Measurements from ENCODE around the gene BCAS3.
"Not testable (repeated sequence)": the region's sequence is repeated elsewhere in the genome, so short reads cannot be mapped to it uniquely, and the experiment has no call there.

Gene BCAS3

GRCh38 chr17:60993497-60993896, 315.8 kb downstream of the BCAS3 start:
- TF ChIP-seq, protein P1, sequence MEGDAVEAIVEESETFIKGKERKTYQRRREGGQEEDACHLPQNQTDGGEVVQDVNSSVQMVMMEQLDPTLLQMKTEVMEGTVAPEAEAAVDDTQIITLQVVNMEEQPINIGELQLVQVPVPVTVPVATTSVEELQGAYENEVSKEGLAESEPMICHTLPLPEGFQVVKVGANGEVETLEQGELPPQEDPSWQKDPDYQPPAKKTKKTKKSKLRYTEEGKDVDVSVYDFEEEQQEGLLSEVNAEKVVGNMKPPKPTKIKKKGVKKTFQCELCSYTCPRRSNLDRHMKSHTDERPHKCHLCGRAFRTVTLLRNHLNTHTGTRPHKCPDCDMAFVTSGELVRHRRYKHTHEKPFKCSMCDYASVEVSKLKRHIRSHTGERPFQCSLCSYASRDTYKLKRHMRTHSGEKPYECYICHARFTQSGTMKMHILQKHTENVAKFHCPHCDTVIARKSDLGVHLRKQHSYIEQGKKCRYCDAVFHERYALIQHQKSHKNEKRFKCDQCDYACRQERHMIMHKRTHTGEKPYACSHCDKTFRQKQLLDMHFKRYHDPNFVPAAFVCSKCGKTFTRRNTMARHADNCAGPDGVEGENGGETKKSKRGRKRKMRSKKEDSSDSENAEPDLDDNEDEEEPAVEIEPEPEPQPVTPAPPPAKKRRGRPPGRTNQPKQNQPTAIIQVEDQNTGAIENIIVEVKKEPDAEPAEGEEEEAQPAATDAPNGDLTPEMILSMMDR (IDR thresholded peaks at IDR 0.05; ENCODE audit: insufficient read depth, low read depth, low read length, missing control alignments) = no peak
- no peak for DNase-seq (ENCODE audit: low read depth)
- H3K4me3 ChIP-seq (ENCODE audit: low read depth, low read length) = no peak overlapping the region

DNA sequence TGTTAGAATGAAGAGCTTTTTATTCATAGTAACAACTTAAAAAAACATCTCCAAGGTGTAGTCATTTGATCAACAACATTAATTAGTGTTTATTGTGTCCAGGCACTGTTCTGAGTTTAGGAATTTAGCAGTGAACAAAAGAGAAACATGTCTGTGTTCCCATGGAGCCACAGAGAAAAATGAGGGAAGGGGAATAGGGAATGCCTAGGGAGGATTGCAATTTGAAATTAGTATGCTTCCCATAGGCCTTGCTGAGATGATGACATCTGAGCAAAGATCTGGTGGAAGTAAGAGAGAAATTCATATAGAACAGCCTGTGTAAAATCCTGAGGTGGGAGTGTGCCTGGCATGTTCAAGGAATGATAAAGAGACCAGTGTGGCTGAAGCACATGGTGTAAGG, 318.0 kb downstream of the BCAS3 start:
- no peak for DNase-seq (ENCODE audit: low read depth)
- TF ChIP-seq, protein P1 (IDR thresholded peaks at IDR 0.05; ENCODE audit: insufficient read depth, low read depth, low read length, missing control alignments) = no peak
- no peak overlapping the region for H3K4me3 ChIP-seq (ENCODE audit: low read depth, low read length)

DNA sequence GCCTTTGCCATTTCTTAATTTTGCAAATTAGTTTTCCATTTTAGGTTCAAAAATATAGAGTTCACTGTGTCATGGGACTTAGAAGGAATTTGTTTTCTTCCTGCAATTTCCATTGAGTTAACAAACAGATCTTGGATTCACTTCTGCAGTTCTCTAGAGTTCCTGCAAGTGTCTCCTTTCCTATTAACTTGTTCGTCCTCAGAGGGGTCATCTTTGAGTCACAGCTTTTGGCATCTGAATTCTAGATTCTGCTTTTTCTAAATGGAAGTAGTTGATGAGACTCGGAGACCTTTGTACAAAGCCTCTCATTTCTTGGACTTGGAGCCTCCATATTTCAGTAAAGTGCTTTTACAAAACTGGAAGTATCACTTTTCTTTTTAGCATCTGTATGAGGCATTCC, 323.3 kb downstream of the BCAS3 start:
- no peak for DNase-seq (ENCODE audit: low read depth)
- TF ChIP-seq, protein P1 (IDR thresholded peaks at IDR 0.05; ENCODE audit: insufficient read depth, low read depth, low read length, missing control alignments) = peak; percentile 3
- H3K4me3 ChIP-seq (ENCODE audit: low read depth, low read length) = no peak overlapping the region

DNA sequence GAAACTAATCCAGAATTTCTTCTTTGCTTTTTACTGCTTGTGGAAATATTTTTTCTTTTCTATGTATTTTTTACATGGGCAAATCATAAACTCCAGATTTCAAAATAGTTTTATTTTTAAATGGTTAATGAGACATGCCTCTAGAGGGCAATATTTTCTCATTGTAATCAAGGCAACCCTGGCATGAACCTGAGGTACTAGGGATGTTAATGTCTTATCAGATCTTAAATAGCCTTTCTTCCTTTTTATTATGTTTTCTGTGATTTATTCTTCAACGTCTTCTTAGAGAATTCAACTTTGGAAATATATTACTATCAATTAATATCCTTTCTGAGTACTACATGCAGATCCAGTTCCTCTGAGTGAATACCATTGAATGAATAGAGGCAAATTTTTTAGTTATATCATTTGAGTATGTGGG, 324.7 kb downstream of the BCAS3 start:
- H3K4me3 ChIP-seq (ENCODE audit: low read depth, low read length) = no peak overlapping the region
- TF ChIP-seq, protein P1 (IDR thresholded peaks at IDR 0.05; ENCODE audit: insufficient read depth, low read depth, low read length, missing control alignments) = peak; percentile 31
- DNase-seq (ENCODE audit: low read depth) = peak; percentile 48

DNA sequence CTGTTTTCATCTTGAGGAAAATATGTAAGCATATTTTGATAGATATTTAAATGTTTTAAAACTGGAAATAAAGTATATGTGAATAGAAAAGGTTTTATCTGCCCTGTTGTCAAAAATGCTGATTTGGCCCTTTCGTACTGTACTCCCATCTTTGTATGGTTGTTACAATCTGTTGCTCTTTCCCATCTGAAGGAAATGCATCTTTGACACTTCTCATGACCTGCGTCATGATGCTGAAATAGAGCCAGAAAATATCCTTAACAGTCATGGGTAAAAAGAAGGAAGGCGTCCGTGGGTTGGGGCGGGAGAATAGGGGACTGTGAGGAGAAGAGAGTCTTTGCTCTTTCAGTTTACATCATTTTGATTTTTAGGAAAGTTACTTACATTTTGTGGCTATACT, 327.7 kb downstream of the BCAS3 start:
- no peak for DNase-seq (ENCODE audit: low read depth)
- TF ChIP-seq, protein P1 (IDR thresholded peaks at IDR 0.05; ENCODE audit: insufficient read depth, low read depth, low read length, missing control alignments) = no peak
- H3K4me3 ChIP-seq (ENCODE audit: low read depth, low read length) = no peak overlapping the region

DNA sequence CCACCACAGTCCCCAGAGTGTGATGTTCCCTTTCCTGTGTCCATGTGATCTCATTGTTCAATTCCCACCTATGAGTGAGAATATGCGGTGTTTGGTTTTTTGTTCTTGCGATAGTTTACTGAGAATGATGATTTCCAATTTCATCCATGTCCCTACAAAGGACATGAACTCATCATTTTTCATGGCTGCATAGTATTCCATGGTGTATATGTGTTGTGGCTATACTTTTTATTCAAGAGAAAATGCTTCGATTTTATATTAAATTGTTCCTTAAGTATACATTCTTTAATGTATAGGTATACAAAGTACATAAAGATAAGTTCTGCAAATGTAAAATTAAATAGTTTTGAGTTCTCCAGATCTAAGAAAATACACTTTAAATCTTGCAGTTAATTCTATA, 328.3 kb downstream of the BCAS3 start:
- DNase-seq (ENCODE audit: low read depth) = not testable (repeated sequence)

DNA sequence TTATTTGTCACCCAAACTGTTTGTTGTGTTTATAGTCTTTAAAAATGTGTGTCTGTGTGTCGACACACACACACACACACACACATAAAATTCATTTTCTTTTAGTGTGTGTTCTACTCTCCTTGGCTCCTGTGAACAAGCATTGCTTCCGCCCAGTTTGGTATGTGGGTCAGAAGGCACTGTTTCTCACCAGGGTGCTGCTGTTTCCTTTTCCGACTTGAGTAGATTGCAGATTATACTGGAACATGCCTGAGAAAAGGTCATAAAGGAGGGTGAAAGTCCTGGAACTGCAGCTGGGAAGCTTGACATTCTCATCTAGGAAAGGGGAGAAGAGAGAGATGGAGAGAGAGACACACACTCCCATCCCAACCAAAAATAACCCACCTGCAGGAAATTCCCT, 330.3 kb downstream of the BCAS3 start:
- DNase-seq (ENCODE audit: low read depth) = no peak
- no peak overlapping the region for H3K4me3 ChIP-seq (ENCODE audit: low read depth, low read length)
- TF ChIP-seq, protein P1 (IDR thresholded peaks at IDR 0.05; ENCODE audit: insufficient read depth, low read depth, low read length, missing control alignments) = no peak

More for the DNA sequence above, 328.3 kb downstream of the BCAS3 start:
- H3K4me3 ChIP-seq (ENCODE audit: low read depth, low read length) = not testable (repeated sequence)

All from GM12865 (cell line).